Left renal pelvis (tissue), 4 donors: ENCODE measurements around the gene MTMR8. TPM values are rescaled to one million over a fixed set of nuclear protein-coding genes. Genes with fewer than 3 reads are reported as not detected.

Experiments
- DNase-seq, 4 donors: peaks; one replicate each; pipeline ENCODE4 v3.0.0-alpha.2; 2013; ENCODE audit warnings: low read depth in 4 of 4, low spot score in 3 of 4
- polyA plus RNA-seq, 4 donors: library from polyadenylated mRNA; unstranded; fragments of 120-200 nt; gene quantifications; one replicate each; pipeline ENCODE4 v1.2.1, GENCODE V29; 2013; ENCODE audit not compliant: insufficient read length in 4 of 4

The MTMR8 gene
- polyA plus RNA-seq, 4 donors = 2.4 to 2.8 (median 2.6) TPM

GRCh38 chrX:64321507-64321906 is 73.7 kb downstream of the MTMR8 start:
- DNase-seq = no peak

GRCh38 chrX:64313624-64314023 is 81.6 kb downstream of the MTMR8 start:
- no peak for DNase-seq

- no peak for DNase-seq
Observed at GRCh38 chrX:64306712-64307111, 88.5 kb downstream of the MTMR8 start.

GRCh38 chrX:64291123-64291522 is 104.1 kb downstream of the MTMR8 start:
- no peak for DNase-seq

- DNase-seq = no peak
Observed at GRCh38 chrX:64265265-64265664, 130.0 kb downstream of the MTMR8 start.

- DNase-seq = no peak
Observed at GRCh38 chrX:64230123-64230970, 164.9 kb downstream of the MTMR8 start, which contains the start of gene ASB12. Gene ASB12, minus strand, starts transcription at chrX:64230607. Its CDS starts 4,957 bp downstream, at chrX:64225650.

- DNase-seq = no peak
Observed at GRCh38 chrX:64229154-64229553, 166.1 kb downstream of the MTMR8 start.

Other genes with a start within 250 kb of the MTMR8 start
- gene AMER1, start 189.7 kb downstream of the MTMR8 start, polyA plus RNA-seq = 10 to 100 TPM in 1 of 4 donors, 1 to 10 TPM in 3; 7.4 to 12.7 (median 8.3) TPM
- under 1 TPM; 0.48 to 0.66 (median 0.61) TPM for gene ASB12, start 164.8 kb downstream of the MTMR8 start, polyA plus RNA-seq